Measurements from ENCODE around the gene FRY. TPM values are rescaled to one million over a fixed set of nuclear protein-coding genes. Genes with fewer than 3 reads are reported as not detected.

Gene FRY
- total RNA-seq, 4 donors from 2014 or later = 99.5 to 285 (median 158) TPM

DNA sequence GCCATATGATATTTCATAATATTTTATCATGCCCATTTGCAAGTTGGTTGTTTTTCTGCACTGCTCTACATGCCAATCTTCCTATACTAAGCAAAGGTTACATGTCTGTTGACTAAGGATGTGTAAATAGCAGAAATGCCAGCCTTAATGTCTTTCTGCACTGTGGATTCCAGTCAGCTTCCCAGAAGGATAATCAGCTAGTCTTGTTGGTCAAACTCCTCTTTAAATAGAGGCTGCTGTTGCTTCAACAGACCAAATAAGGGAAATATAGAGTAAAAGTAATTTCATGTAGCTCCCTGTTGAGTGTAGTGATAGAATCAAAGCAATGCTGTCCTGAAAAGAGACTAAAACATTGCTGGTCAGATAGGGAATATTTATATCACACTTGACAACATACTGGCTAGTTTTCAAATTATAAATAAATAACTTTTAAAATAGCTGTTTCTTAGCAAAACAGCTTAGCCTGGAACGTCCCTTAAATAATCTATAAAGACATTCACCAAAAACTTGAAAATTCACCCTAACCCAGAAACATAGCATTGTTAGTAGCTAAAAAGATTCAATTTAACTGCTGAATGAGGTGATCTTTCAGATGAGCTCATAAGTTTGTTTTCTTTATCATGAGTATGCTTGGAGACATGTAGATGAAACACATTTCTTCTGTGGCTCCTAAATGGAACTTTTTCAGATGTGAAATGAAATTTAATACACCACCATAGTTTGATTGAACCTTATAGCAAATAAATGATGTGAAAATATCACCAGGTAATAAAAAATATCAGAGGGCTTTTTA is 56.6 kb downstream of the FRY start:
- Histone ChIP-seq H3K4me3 (no peak overlapping the region), H3K36me3 (no peaks in the 10 kb centered on the region), H3K27ac (no peak overlapping the region), H3K27me3 (no peaks in the 10 kb centered on the region), H3K9me3 (no peaks in the 10 kb centered on the region), H3K4me1 (peaks cover 0 to 26% (median 4%) of the 10 kb centered on the region in 3 donors)
- no peak for ATAC-seq
- TF ChIP-seq EP300 (IDR thresholded peaks at IDR 0.05) = no peak
- TF ChIP-seq POLR2A (IDR thresholded peaks at IDR 0.05) = no peak
- no peak for TF ChIP-seq POLR2AphosphoS5 (IDR thresholded peaks at IDR 0.05)
- no peak for TF ChIP-seq CTCF (IDR thresholded peaks at IDR 0.05)
- WGBS, 2 donors (ENCODE audit: low coverage in 1 of 2) = 32 to 33% methylated on average over 1 of the region's 1 CpG

DNA sequence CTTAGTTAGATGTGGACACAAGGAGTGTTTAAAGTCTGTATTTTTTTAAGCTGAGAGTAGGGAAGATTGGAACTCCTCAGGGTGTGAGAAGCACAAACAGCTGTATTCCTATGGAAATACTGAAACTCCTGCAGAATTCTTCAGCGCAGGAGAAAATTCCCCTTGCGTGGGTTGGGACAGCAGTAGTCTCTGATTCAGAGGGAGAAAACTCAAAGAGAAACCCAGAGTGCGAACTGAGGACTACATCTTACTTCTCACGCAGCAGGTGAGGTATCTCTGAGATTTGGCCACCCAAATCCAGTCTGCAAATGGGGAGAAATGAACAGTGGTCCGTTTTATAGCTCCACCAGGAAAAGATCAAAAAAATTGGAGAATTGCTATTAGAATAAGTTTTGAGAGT is 60.9 kb downstream of the FRY start:
- TF ChIP-seq CTCF (IDR thresholded peaks at IDR 0.05) (no peak), POLR2AphosphoS5 (IDR thresholded peaks at IDR 0.05) (no peak)
- Histone ChIP-seq H3K4me1 (peaks cover 0 to 9% (median 0%) of the 10 kb centered on the region in 3 donors), H3K36me3 (no peaks in the 10 kb centered on the region), H3K9me3 (no peaks in the 10 kb centered on the region), H3K4me3 (no peak overlapping the region), H3K27me3 (no peaks in the 10 kb centered on the region), H3K27ac (no peak overlapping the region)
- no peak for ATAC-seq
- WGBS, 2 donors (ENCODE audit: low coverage in 1 of 2) = 67 to 83% methylated on average over 4 to 5 of the region's 5 CpGs

- Histone ChIP-seq H3K4me1 (peaks cover 0 to 4% (median 0%) of the 10 kb centered on the region in 3 donors), H3K27ac (no peak overlapping the region), H3K9me3 (no peaks in the 10 kb centered on the region), H3K27me3 (no peaks in the 10 kb centered on the region), H3K4me3 (no peak overlapping the region), H3K36me3 (no peaks in the 10 kb centered on the region)
- no peak for ATAC-seq
- 79 to 82% methylated on average over 2 of the region's 2 CpGs for WGBS, 2 donors (ENCODE audit: low coverage in 1 of 2)
- TF ChIP-seq CTCF (IDR thresholded peaks at IDR 0.05) = no peak
- no peak for TF ChIP-seq POLR2A (IDR thresholded peaks at IDR 0.05)
- TF ChIP-seq EP300 (IDR thresholded peaks at IDR 0.05) = no peak
- no peak for TF ChIP-seq POLR2AphosphoS5 (IDR thresholded peaks at IDR 0.05)
Observed at GRCh38 chr13:32093006-32093405, 61.4 kb downstream of the FRY start.

GRCh38 chr13:32098272-32098671 is 66.7 kb downstream of the FRY start:
- WGBS, 2 donors (ENCODE audit: low coverage in 1 of 2) = 90 to 93% methylated on average over 2 to 3 of the region's 3 CpGs
- Histone ChIP-seq H3K27me3 (no peaks in the 10 kb centered on the region), H3K27ac (no peak overlapping the region), H3K4me3 (no peak overlapping the region), H3K9me3 (no peaks in the 10 kb centered on the region), H3K4me1 (no peaks in the 10 kb centered on the region), H3K36me3 (peaks cover 0 to 7% of the 10 kb centered on the region in 2 donors)
- ATAC-seq = no peak
- TF ChIP-seq POLR2A (IDR thresholded peaks at IDR 0.05) (no peak), CTCF (IDR thresholded peaks at IDR 0.05) (no peak), EP300 (IDR thresholded peaks at IDR 0.05) (no peak), POLR2AphosphoS5 (IDR thresholded peaks at IDR 0.05) (no peak)

- Histone ChIP-seq H3K4me3 (no peak overlapping the region), H3K27me3 (no peaks in the 10 kb centered on the region), H3K27ac (no peak overlapping the region), H3K36me3 (peaks cover 0 to 11% of the 10 kb centered on the region in 2 donors), H3K4me1 (no peaks in the 10 kb centered on the region), H3K9me3 (no peaks in the 10 kb centered on the region)
- no peak for ATAC-seq
- TF ChIP-seq POLR2AphosphoS5 (IDR thresholded peaks at IDR 0.05) = no peak
- no peak for TF ChIP-seq POLR2A (IDR thresholded peaks at IDR 0.05)
- no peak for TF ChIP-seq CTCF (IDR thresholded peaks at IDR 0.05)
- TF ChIP-seq EP300 (IDR thresholded peaks at IDR 0.05) = no peak
Observed at GRCh38 chr13:32105653-32106313, 74.2 kb downstream of the FRY start.

Measured in gastroesophageal sphincter (tissue), 4 donors.